K562 (cell line): ENCODE data around the gene TRAK1. TPM values are rescaled to one million over a fixed set of nuclear protein-coding genes. Genes with fewer than 3 reads are reported as not detected.

Experiments used
- ATAC-seq: fragments of 200-7000 bp; cut with Tn5 transposase; 3 replicates; pipeline ENCODE4 v1.9.1; 2020; ENCODE audit warnings: moderate library complexity
- BruUV-seq: library from RNA; stranded (reverse); fragments of 400-500 nt; replicated peaks from 2 replicates; lab custom pipeline; 2021; lab: Mats Ljungman, UMichigan
- CTCF ChIA-PET: fragments of 300-600 bp; formaldehyde crosslinking; extraction: SDS; loops from one replicate; lab custom pipeline; 2021; ENCODE audit warnings: low intra/inter-chr PET ratio; lab: Yijun Ruan, JAX
- POLR2A ChIA-PET: fragments of 300-600, 350-650 bp; sonication (Branson Sonifier 250); formaldehyde crosslinking; extraction: SDS; loops from one replicate; lab custom pipeline; 2021; ENCODE audit warnings: antibody characterized with exemption, inconsistent platforms; lab: Yijun Ruan, JAX
- DNase-seq, 4 experiments: peaks; one replicate each; pipeline versions ENCODE4 v3.0.0 to v3.0.0-alpha.2; 2011 to 2018; ENCODE audit warnings: low spot score in 3 of 4, mixed read lengths in 3 of 4; ENCODE audit errors: extremely low read depth in 1 of 4
- FAIRE-seq: peaks from 2 replicates; lab custom pipeline; 2011; peaks lifted over from hg19 to GRCh38; lab: Jason Lieb, UNC
- H2AFZ ChIP-seq: 2 replicates; pipeline ENCODE4 v1.6.0; 2011; ENCODE audit warnings: low read depth, low read length, control low read depth, inconsistent platforms
- H3K27ac ChIP-seq: fragments of 200-600 bp; 3 replicates; pipeline ENCODE4 v1.8.0; 2011; ENCODE audit warnings: low read depth, mild to moderate bottlenecking, control low read depth, inconsistent platforms, low read length, moderate library complexity, mixed read lengths; ENCODE audit errors: extremely low read depth
- H3K27me3 ChIP-seq, 2 experiments: fragments of 300-600 bp in 1 of 2; 2 replicates in 1 of 2; 3 replicates in 1 of 2; pipeline versions ENCODE4 v1.6.0 to v1.8.0; 2011; ENCODE audit warnings: inconsistent platforms in 2 of 2, low read length in 2 of 2, mild to moderate bottlenecking in 1 of 2, mixed read lengths in 1 of 2, moderate library complexity in 1 of 2; ENCODE audit not compliant: control insufficient read depth in 2 of 2, insufficient read depth in 2 of 2
- H3K36me3 ChIP-seq: fragments of 300-600 bp; 3 replicates; pipeline ENCODE4 v1.8.0; 2011; ENCODE audit warnings: mild to moderate bottlenecking, low read length, inconsistent platforms; ENCODE audit not compliant: control insufficient read depth, insufficient read depth
- H3K4me1 ChIP-seq, 2 experiments: fragments of 200-600 bp in 1 of 2; replicated peaks in 1 of 2; 2 replicates in 1 of 2; 3 replicates in 1 of 2; pipeline versions ENCODE4 v1.5.1 to v1.8.0; 2011; ENCODE audit warnings: inconsistent platforms in 2 of 2, low read length in 2 of 2, mild to moderate bottlenecking in 1 of 2, mixed read lengths in 1 of 2, moderate library complexity in 1 of 2; ENCODE audit not compliant: control insufficient read depth in 2 of 2, insufficient read depth in 2 of 2
- H3K4me2 ChIP-seq: 2 replicates; pipeline ENCODE4 v1.6.1; 2011; ENCODE audit warnings: low read length, control low read depth, inconsistent platforms, mixed read lengths; ENCODE audit not compliant: insufficient read depth
- H3K4me3 ChIP-seq: fragments of 200-600 bp; sonication (generic), shearing (Covaris generic); 2 replicates; pipeline ENCODE4 v1.5.1; 2016; ENCODE audit warnings: control low read depth, inconsistent platforms
- H3K79me2 ChIP-seq: fragments of 200-600 bp; 3 replicates; pipeline ENCODE4 v1.8.0; 2011; ENCODE audit warnings: low read length, inconsistent platforms; ENCODE audit not compliant: control insufficient read depth, insufficient read depth
- H3K9ac ChIP-seq, 2 experiments: 2 replicates each; pipeline versions ENCODE4 v1.6.0 to v1.6.1; 2011; ENCODE audit warnings: low read depth in 2 of 2, low read length in 2 of 2, control low read depth in 1 of 2, inconsistent platforms in 1 of 2, mild to moderate bottlenecking in 1 of 2, mixed read lengths in 1 of 2; ENCODE audit not compliant: insufficient read depth in 1 of 2
- H3K9me1 ChIP-seq: one replicate; pipeline ENCODE4 v1.6.0; 2011; ENCODE audit warnings: inconsistent platforms, mild to moderate bottlenecking, low read length, moderate library complexity; ENCODE audit not compliant: control insufficient read depth, insufficient read depth
- H3K9me3 ChIP-seq: replicated peaks from 2 replicates; pipeline ENCODE4 v1.5.1; 2011; ENCODE audit warnings: low read depth, low read length, inconsistent platforms; ENCODE audit not compliant: control insufficient read depth, insufficient read depth
- H4K20me1 ChIP-seq: replicated peaks from 2 replicates; pipeline ENCODE4 v1.6.1; 2011; ENCODE audit warnings: low read length, inconsistent platforms, mixed read lengths; ENCODE audit not compliant: control insufficient read depth, insufficient read depth
- AFF1 ChIP-seq, 2 experiments: fragments of 450-650 bp; IDR thresholded peaks; 2 replicates each; pipeline ENCODE4 v1.6.1; 2018; ENCODE audit warnings: mild to moderate bottlenecking in 2 of 2, low read depth in 1 of 2; ENCODE audit not compliant: partially characterized antibody in 2 of 2
- DIDO1 ChIP-seq: fragments of 450-650 bp; IDR thresholded peaks from 2 replicates; pipeline ENCODE4 v1.6.1; 2016; ENCODE audit warnings: low read depth, missing biosample characterization, missing genetic modification characterization
- FOS ChIP-seq: IDR thresholded peaks from 3 replicates; pipeline ENCODE4 v1.6.1; 2011; ENCODE audit not compliant: insufficient read length; ENCODE audit errors: extremely low read depth
- NCOA2 ChIP-seq, 2 experiments: fragments of 450-650 bp; IDR thresholded peaks; 2 replicates each; pipeline ENCODE4 v1.6.1; 2018; ENCODE audit warnings: mild to moderate bottlenecking in 2 of 2, moderate library complexity in 1 of 2; ENCODE audit not compliant: partially characterized antibody in 2 of 2
- POU5F1 ChIP-seq: fragments of 150-350 bp; IDR thresholded peaks from 2 replicates; pipeline ENCODE4 v1.6.1; 2014; ENCODE audit warnings: borderline replicate concordance, low read length, low read depth, mild to moderate bottlenecking; ENCODE audit not compliant: partially characterized antibody
- SMAD1 ChIP-seq: fragments of 150-350 bp; IDR thresholded peaks from 2 replicates; pipeline ENCODE4 v1.6.1; 2014; ENCODE audit warnings: low read length, low read depth; ENCODE audit not compliant: partially characterized antibody
- STAG1 ChIP-seq: sonication (generic); formaldehyde crosslinking; IDR thresholded peaks from 2 replicates; pipeline ENCODE4 v1.5.0; 2020; ENCODE audit warnings: missing genetic modification reagents, borderline replicate concordance
- TEAD2 ChIP-seq: fragments of 450-650 bp; IDR thresholded peaks from 2 replicates; pipeline ENCODE4 v1.6.1; 2016; ENCODE audit warnings: missing genetic modification characterization, control low read depth, missing compliant biosample characterization
- ZBTB1 ChIP-seq: sonication (generic); formaldehyde crosslinking; IDR thresholded peaks from 2 replicates; pipeline ENCODE4 v1.8.1; 2023; ENCODE audit warnings: missing genetic modification reagents, low read depth, mild to moderate bottlenecking, borderline replicate concordance
- ZKSCAN3 ChIP-seq: fragments of 250-450 bp; sonication (Bioruptor Pico); IDR thresholded peaks from 2 replicates; pipeline ENCODE4 v1.4.0; 2020
- ZNF830 ChIP-seq: fragments of 250-450 bp; sonication (Bioruptor Pico); IDR thresholded peaks from 2 replicates; pipeline ENCODE4 v1.5.0; 2021; ENCODE audit warnings: mild to moderate bottlenecking
- WGBS: fragments of 100-300 bp; shearing (Covaris generic); methylation state at CpG from one replicate; pipeline ENCODE4 v1.1.6; 2016; ENCODE audit warnings: low coverage, mixed read lengths; ENCODE audit not compliant: insufficient coverage; ENCODE audit errors: missing lambda C conversion rate; 5-methylcytosine and 5-hydroxymethylcytosine counted together
- in situ Hi-C: fragments of 300-500 bp; cut with MboI; formaldehyde crosslinking; loops from 4 replicates; pipeline ENCODE4 v1.15.0; 2018; ENCODE audit warnings: inconsistent platforms, mixed read lengths
- intact Hi-C: fragments of 100-400 bp; cut with micrococcal nuclease; formaldehyde crosslinking; loops from 2 replicates; pipeline ENCODE4 v1.14.2; 2022
- polyA plus RNA-seq, 8 experiments: library from polyadenylated mRNA; depleted of rRNA in 4 of 8; stranded (reverse) in 5 of 8; unstranded in 3 of 8; fragments of >200 nt; fragmentation: Nextera tagmentation in 2 of 8; fragmentation: Illumina TruSeq in 1 of 8; extraction: Ambion mirVana in 2 of 8; extraction: Trizol in 1 of 8; gene quantifications; 2 replicates each; pipeline versions ENCODE4 v1.2.1 to v1.2.3, GENCODE V29; 2011 to 2014; ENCODE audit warnings: inconsistent platforms in 1 of 8, missing spikeins in 1 of 8
- total RNA-seq, 7 experiments: library from RNA; depleted of rRNA in 6 of 7; stranded (reverse); fragments of >200 nt in 6 of 7; fragmentation: Illumina TruSeq in 2 of 7; extraction: Trizol in 2 of 7; gene quantifications; 2 replicates each; pipeline versions ENCODE4 v1.2.1 to v1.2.3, GENCODE V29; 2011 to 2021; ENCODE audit warnings: low replicate concordance in 1 of 7

TRAK1 gene
- total and polyA plus RNA-seq, 9 of the 15 experiments (the other 6 are each of a cell fraction or from before 2014, with no cell fraction given): 5.3 to 28.5 (median 17.5) TPM

GRCh38 chr3:42101048-42101447 lies 9.9 kb downstream of the TRAK1 start:
- no peaks in the 10 kb centered on the region for H3K79me2 ChIP-seq
- in situ Hi-C loops: loop anchor here (25.0 kb wide), 1 partner anchor 414 kb away; no protein-coding TSS in a partner anchor
- no peaks in the 10 kb centered on the region for H3K27me3 ChIP-seq
- intact Hi-C loops: no loop called here
- H3K4me1 ChIP-seq: peaks cover 0 to 4% of the 10 kb centered on the region in 2 experiments; a peak in 1 of 5 replicates
- H3K9me3 ChIP-seq: no peaks in the 10 kb centered on the region
- CTCF ChIA-PET: interaction anchor here (2.4 kb wide), 1 partner anchor 207 kb away, joined by 52 read pairs; no protein-coding TSS in a partner anchor
- H3K9ac ChIP-seq: 0 out of 4 replicates have a peak overlapping the region, but pooled peaks of 1 of the 2 experiments have one; percentile 10
- peaks cover 5% of the 10 kb centered on the region; the same call in 1 of the 3 replicates for H3K36me3 ChIP-seq
- no peak overlapping the region for H3K27ac ChIP-seq
- POLR2A ChIA-PET: interaction anchor here (1.3 to 1.7 kb wide), 2 partner anchors 10 to 19 kb away, joined by 4 to 5 read pairs; no protein-coding TSS in a partner anchor
- BruUV-seq: no TSS peak
- no peak overlapping the region for H3K4me3 ChIP-seq
- no peaks in the 10 kb centered on the region for H3K9me1 ChIP-seq
- no peak overlapping the region for H2AFZ ChIP-seq
- no peak for TF ChIP-seq TEAD2 (tag)
- TF ChIP-seq DIDO1 (tag): no peak
- no peak for TF ChIP-seq NCOA2 (IDR thresholded peaks at IDR 0.05; ENCODE audit: partially characterized antibody in 2 of 2)
- TF ChIP-seq ZNF830 (CRISPR knock-in tag): no peak
- H4K20me1 ChIP-seq: peaks cover 11% of the 10 kb centered on the region
- WGBS: 86% methylated on average over 4 of the region's 4 CpGs
- no peak for FAIRE-seq
- no peak for ATAC-seq
- DNase-seq: no peak
- no peak overlapping the region for H3K4me2 ChIP-seq

GRCh38 chr3:42101481-42101880 lies 10.3 kb downstream of the TRAK1 start:
- WGBS: 67% methylated on average over 1 of the region's 1 CpG
- Histone ChIP-seq H3K9me1 (no peaks in the 10 kb centered on the region), H2AFZ (no peak overlapping the region), H3K4me3 (no peak overlapping the region), H3K79me2 (no peaks in the 10 kb centered on the region), H3K27me3 (no peaks in the 10 kb centered on the region), H3K4me2 (no peak overlapping the region), H3K9me3 (no peaks in the 10 kb centered on the region), H4K20me1 (peaks cover 11% of the 10 kb centered on the region), H3K27ac (no peak overlapping the region), H3K9ac (no peak overlapping the region), H3K4me1 (peaks cover 0 to 4% of the 10 kb centered on the region in 2 experiments; a peak in 1 of 5 replicates), H3K36me3 (peaks cover 5% of the 10 kb centered on the region; the same call in 1 of the 3 replicates)
- no TSS peak for BruUV-seq
- in situ Hi-C loops: loop anchor here (25.0 kb wide), 1 partner anchor 414 kb away; no protein-coding TSS in a partner anchor
- intact Hi-C loops: no loop called here
- POLR2A ChIA-PET: interaction anchor here (1.3 to 1.7 kb wide), 2 partner anchors 10 to 18 kb away, joined by 4 to 5 read pairs; no protein-coding TSS in a partner anchor
- CTCF ChIA-PET: no interaction called here
- ATAC-seq (no peak), DNase-seq (no peak), FAIRE-seq (no peak)
- TF ChIP-seq SMAD1: no peak
- TF ChIP-seq POU5F1: no peak
- TF ChIP-seq STAG1 (CRISPR knock-in tag): no peak
- no peak for TF ChIP-seq ZKSCAN3 (CRISPR knock-in tag)
- TF ChIP-seq FOS: no peak
- no peak for TF ChIP-seq ZBTB1 (CRISPR knock-in tag)
- no peak for TF ChIP-seq AFF1 (IDR thresholded peaks at IDR 0.05; ENCODE audit: low read depth in 1 of 2, partially characterized antibody in 2 of 2)
